Measurements from ENCODE around the gene SND1.

DNA sequence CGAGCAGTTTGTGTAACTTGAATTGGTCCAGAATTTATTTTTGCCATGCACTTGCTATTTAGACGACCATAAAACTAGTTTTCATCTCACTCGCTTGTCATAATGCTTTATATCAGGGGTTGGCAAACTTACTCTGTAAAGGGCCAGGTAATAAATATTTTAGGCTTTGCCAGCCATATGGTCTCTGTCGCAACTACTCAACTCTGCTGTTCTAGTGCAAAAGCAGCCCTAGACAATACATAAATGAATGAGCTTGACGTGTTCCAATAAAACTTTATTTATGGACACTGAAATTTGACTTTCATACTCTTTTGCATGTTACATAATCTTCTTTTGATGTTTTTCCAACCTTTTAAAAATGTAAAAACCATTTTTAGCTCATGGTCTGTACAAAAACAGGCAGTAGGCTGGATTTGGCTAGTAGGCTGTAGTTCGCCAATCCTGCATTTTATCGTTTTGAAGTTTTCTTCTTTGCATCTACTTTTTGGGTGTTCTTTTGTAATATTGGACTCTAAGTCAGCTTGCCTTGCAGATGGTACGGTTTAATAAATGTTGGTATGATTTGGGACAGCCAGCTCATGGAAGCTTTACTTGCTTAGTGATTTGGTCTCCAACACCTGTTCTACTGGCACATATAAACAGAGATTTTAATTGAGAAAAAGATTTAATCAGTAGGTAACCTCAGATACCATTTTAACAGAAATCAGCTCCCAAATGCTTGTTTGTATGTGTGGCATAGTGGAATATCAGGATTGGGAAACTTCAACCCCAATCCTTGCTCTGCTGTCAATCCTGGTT lies 25.6 kb downstream of the SND1 start:
- TF ChIP-seq POLR2A (IDR thresholded peaks at IDR 0.05; ENCODE audit: low read length) (no peak), GATA1 (IDR thresholded peaks at IDR 0.05; ENCODE audit: low read depth, low read length) (no peak)

All from erythroblast (primary cell).